Neural cell (in vitro differentiated cells): Measurements from ENCODE around the gene SYT1.

ENCODE experiments used
- CTCF ChIP-seq: fragments of 450-650 bp; IDR thresholded peaks from 2 replicates; pipeline ENCODE4 v1.5.1; 2014; ENCODE audit warnings: antibody characterized with exemption, mild to moderate bottlenecking, moderate library complexity; ENCODE audit not compliant: poor library complexity, severe bottlenecking
- MXI1 ChIP-seq: fragments of 450-650 bp; conservative IDR thresholded peaks from 2 replicates; pipeline ENCODE4 v1.6.1; 2014; ENCODE audit warnings: antibody characterized with exemption, mild to moderate bottlenecking; ENCODE audit not compliant: poor library complexity, severe bottlenecking

GRCh38 chr12:78853231-78853630, 11.3 kb upstream of the SYT1 start:
- TF ChIP-seq CTCF, result no peak
- TF ChIP-seq MXI1, result no peak
